ENCODE data around the gene ELF4.

Gene ELF4

DNA sequence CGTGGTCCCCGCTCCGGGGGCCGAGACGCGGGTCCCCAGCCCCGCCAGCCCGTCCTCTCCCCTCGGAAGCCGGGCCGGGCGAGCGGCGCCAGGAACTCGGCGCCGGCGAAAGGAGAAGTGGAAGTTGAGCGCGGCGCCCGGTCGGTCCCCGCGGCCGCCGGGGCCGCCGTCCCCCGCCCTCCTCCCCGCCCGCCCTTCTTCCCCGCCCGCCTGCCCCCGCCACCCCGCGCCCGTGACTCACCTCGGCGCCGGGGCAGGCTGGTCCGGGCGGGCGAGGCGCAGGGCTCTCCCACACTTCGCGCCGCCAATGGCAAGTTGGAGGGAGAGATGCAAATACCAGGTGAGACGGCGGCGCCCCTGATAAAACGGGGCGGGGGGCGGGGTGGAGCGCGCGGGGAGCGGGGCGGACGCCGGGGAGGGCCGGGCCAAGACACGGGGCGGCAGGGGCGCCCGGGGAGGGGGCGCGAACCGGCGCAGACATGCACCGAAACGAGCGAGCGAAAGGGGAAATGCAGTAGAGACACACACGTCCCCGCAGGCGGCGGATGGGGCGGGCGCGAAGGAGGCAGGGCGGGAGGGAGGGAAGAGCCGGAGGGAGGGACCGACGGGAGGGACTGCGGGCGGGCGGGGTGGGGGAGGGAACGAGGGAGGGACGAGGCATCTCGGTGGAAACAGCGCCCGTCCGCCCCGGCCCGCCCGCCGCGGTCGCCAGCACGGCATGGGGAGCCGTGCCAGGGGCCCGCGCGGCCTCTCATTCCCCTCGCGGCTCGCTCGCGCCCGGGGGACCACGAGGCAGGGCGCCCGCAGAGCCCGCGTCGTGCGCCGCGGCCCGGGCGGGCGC, at the start of gene ELF4:
Gene ELF4 (minus strand): TSS at position 119 of the 841 bp plus-strand sequence. CDS start 29,167 bp downstream, outside the sequence.
- Histone ChIP-seq H3K4me1 (ENCODE audit: control insufficient read depth, insufficient read depth, low read length) (peaks cover 27% of the 10 kb centered on the region), H3K36me3 (ENCODE audit: control insufficient read depth, insufficient read depth, low read length) (no peaks in the 10 kb centered on the region), H3K9me3 (ENCODE audit: control insufficient read depth, low read length) (no peaks in the 10 kb centered on the region), H3K27me3 (ENCODE audit: control insufficient read depth, insufficient read depth, low read length) (no peaks in the 10 kb centered on the region), H3K4me3 (ENCODE audit: low read length) (peak within 1 kb of the TSS; percentile 60), H3K9ac (ENCODE audit: low read length) (peak within 1 kb of the TSS; percentile 88)

DNA sequence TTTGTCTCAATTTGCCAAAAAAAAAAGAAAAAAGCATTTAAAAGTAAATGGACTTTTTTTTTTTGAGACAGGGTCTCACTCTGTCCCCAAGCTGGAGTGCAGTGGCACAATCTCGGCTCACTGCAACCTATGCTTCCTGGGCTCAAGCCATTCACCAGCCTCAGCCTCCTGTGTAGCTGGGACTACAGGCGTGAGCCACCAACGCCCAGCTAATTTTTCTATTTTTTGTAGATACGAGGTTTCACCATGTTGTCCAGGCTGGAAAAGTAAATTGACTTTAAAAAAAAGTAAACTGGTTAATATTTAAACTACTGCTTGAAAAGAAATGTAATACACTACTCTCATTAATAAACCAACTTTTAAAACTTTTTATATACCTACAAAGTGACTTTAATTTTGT, 49.5 kb upstream of the ELF4 start:
- peaks cover 5% of the 10 kb centered on the region for H3K4me1 ChIP-seq (ENCODE audit: control insufficient read depth, insufficient read depth, low read length)
- H3K4me3 ChIP-seq (ENCODE audit: low read length): no peak overlapping the region
- no peaks in the 10 kb centered on the region for H3K36me3 ChIP-seq (ENCODE audit: control insufficient read depth, insufficient read depth, low read length)
- H3K27me3 ChIP-seq (ENCODE audit: control insufficient read depth, insufficient read depth, low read length): no peaks in the 10 kb centered on the region
- H3K9ac ChIP-seq (ENCODE audit: low read length): no peak overlapping the region
- no peaks in the 10 kb centered on the region for H3K9me3 ChIP-seq (ENCODE audit: control insufficient read depth, low read length)

DNA sequence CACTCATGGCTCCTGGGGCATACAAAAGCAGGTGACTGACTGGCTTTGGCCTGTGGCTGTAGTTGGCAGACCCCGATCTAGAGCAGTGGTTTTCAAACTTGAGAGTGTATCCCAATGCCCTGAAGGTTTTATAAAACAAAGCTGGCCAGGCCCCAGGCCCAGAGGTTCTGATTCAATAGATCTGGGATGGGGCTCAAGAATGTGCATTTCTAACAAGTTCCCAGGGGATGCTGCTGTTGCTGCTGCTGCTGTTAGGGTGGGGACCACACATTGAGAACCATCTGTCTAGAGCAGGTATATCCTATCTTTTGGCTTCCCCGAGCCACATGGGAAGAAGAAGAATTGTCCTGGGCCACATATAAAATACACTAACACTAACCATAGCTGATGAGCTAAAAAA, 48.0 kb upstream of the ELF4 start:
- Histone ChIP-seq H3K36me3 (ENCODE audit: control insufficient read depth, insufficient read depth, low read length) (no peaks in the 10 kb centered on the region), H3K4me1 (ENCODE audit: control insufficient read depth, insufficient read depth, low read length) (peaks cover 5% of the 10 kb centered on the region), H3K9ac (ENCODE audit: low read length) (no peak overlapping the region), H3K4me3 (ENCODE audit: low read length) (no peak overlapping the region), H3K9me3 (ENCODE audit: control insufficient read depth, low read length) (no peaks in the 10 kb centered on the region), H3K27me3 (ENCODE audit: control insufficient read depth, insufficient read depth, low read length) (no peaks in the 10 kb centered on the region)

DNA sequence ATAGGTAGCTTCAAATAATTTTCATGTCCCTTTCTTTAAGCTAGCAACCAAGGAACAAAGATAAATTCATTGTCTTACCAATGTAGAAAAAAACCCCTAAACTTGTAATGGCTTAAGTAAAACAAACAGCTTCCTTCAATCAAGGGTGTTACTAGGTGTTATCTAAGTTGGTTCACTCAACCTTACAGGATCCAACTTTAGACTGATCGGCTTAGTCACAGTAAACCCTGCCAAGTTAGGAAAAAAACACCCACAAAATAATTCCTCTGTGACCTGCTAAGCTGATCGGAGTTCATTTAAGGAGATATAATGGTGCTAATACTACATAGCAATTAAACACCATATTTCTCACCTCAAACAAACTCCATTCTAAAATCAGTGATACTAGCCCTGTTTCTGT, 45.3 kb upstream of the ELF4 start:
- no peaks in the 10 kb centered on the region for H3K27me3 ChIP-seq (ENCODE audit: control insufficient read depth, insufficient read depth, low read length)
- no peaks in the 10 kb centered on the region for H3K9me3 ChIP-seq (ENCODE audit: control insufficient read depth, low read length)
- no peaks in the 10 kb centered on the region for H3K36me3 ChIP-seq (ENCODE audit: control insufficient read depth, insufficient read depth, low read length)
- peaks cover 5% of the 10 kb centered on the region for H3K4me1 ChIP-seq (ENCODE audit: control insufficient read depth, insufficient read depth, low read length)
- H3K4me3 ChIP-seq (ENCODE audit: low read length): no peak overlapping the region
- H3K9ac ChIP-seq (ENCODE audit: low read length): no peak overlapping the region

DNA sequence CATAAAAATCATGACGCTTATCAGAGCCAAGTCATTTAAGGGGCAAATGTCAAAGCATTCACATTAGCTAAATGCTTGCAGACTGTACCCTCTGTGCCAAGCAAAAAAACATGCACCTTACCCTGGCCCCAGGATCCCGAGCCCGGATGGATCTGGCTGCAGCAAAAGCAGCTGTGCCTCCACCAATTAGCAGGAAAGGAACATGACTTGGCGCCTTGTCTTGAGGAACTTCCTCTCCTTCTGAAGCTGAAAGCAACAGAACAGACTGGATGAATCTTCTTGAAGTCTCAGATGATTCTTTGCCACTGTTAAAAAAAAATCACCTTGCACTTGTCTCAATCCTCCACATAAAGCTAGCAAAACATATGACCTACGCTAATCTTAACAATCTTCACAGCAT, 37.3 kb upstream of the ELF4 start:
- H3K4me3 ChIP-seq (ENCODE audit: low read length): no peak overlapping the region
- no peaks in the 10 kb centered on the region for H3K36me3 ChIP-seq (ENCODE audit: control insufficient read depth, insufficient read depth, low read length)

DNA sequence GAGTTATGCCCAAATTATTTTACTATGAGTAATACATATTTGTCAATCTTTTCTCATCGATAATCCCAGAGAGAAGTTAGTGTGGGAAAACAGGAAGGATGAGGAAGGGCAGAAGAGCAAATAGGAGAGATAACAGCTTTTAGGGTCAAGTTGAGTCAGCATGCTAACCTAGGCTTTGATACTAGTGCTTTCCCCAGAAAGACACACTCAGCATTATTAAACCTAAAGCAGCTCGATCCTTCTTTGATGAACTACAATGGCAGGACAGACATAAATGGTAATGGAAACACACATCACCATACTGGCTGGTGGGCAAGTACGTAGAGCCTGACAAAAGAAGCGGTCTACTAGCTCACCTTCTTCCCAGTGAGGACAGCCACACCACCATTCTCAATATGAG, 34.8 kb upstream of the ELF4 start:
- no peaks in the 10 kb centered on the region for H3K36me3 ChIP-seq (ENCODE audit: control insufficient read depth, insufficient read depth, low read length)
- H3K9me3 ChIP-seq (ENCODE audit: control insufficient read depth, low read length): no peaks in the 10 kb centered on the region
- no peak overlapping the region for H3K9ac ChIP-seq (ENCODE audit: low read length)
- H3K4me3 ChIP-seq (ENCODE audit: low read length): no peak overlapping the region
- no peaks in the 10 kb centered on the region for H3K27me3 ChIP-seq (ENCODE audit: control insufficient read depth, insufficient read depth, low read length)
- no peaks in the 10 kb centered on the region for H3K4me1 ChIP-seq (ENCODE audit: control insufficient read depth, insufficient read depth, low read length)

More for the DNA sequence above, 37.3 kb upstream of the ELF4 start:
- H3K9ac ChIP-seq (ENCODE audit: low read length): no peak overlapping the region
- H3K9me3 ChIP-seq (ENCODE audit: control insufficient read depth, low read length): no peaks in the 10 kb centered on the region
- no peaks in the 10 kb centered on the region for H3K4me1 ChIP-seq (ENCODE audit: control insufficient read depth, insufficient read depth, low read length)
- H3K27me3 ChIP-seq (ENCODE audit: control insufficient read depth, insufficient read depth, low read length): no peaks in the 10 kb centered on the region

DNA sequence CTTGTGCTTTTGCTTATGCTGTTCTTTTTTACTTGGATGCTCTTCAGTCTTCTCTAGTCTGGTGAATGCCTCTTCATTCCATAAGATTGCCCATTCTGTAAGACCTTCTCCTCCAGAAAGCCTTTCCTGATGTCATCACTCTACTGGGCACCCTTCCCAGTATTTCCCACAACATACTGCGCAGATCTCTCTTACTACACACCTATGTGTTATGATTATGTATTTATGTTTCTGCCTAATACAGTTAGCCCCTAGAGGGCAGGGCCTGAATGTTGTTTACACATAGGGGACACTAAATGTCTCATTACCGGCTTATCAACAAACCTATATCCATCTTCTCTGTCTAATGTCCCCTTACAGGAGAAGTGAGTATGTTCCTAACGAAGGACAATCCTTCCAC, 34.2 kb upstream of the ELF4 start:
- Histone ChIP-seq H3K27me3 (ENCODE audit: control insufficient read depth, insufficient read depth, low read length) (no peaks in the 10 kb centered on the region), H3K4me3 (ENCODE audit: low read length) (no peak overlapping the region), H3K4me1 (ENCODE audit: control insufficient read depth, insufficient read depth, low read length) (no peaks in the 10 kb centered on the region), H3K9ac (ENCODE audit: low read length) (no peak overlapping the region), H3K9me3 (ENCODE audit: control insufficient read depth, low read length) (no peaks in the 10 kb centered on the region), H3K36me3 (ENCODE audit: control insufficient read depth, insufficient read depth, low read length) (no peaks in the 10 kb centered on the region)

DNA sequence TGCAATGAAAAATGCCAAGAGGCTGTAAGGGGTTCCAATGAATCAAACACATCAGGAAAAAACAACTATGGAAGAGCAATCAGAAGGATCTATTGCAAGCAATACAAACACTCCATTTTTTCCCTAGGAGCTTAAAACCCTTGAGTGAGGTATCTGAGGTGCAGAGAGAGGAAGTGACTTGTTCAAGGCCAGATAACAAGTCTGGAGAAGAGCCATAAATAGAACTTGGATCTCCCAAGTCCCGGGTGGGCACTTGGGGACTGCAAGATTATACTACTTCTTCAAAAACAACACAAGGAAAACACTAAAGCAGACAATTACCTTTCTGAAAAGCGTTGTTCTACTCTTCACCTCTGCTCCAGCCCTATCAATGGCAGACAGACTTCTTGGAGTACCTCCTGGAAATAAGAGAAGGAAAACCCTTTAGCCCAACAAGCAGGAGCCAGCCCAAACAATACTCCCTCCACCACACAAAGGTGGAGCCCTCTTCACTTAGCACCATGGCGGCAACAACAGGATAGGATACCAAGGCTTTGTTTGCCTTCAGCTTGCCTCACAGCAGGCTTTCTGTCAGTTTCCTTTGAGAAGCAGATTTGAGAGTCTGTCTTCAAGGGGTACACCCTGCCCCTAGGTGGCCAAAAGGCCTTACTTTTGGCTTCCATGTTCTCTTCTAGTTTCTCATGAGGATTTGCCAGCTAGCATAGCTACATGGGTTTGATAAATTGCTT, 29.3 kb upstream of the ELF4 start:
- Histone ChIP-seq H3K36me3 (ENCODE audit: control insufficient read depth, insufficient read depth, low read length) (no peaks in the 10 kb centered on the region), H3K9me3 (ENCODE audit: control insufficient read depth, low read length) (no peaks in the 10 kb centered on the region), H3K4me1 (ENCODE audit: control insufficient read depth, insufficient read depth, low read length) (no peaks in the 10 kb centered on the region), H3K4me3 (ENCODE audit: low read length) (no peak overlapping the region), H3K27me3 (ENCODE audit: control insufficient read depth, insufficient read depth, low read length) (no peaks in the 10 kb centered on the region), H3K9ac (ENCODE audit: low read length) (no peak overlapping the region)

DNA sequence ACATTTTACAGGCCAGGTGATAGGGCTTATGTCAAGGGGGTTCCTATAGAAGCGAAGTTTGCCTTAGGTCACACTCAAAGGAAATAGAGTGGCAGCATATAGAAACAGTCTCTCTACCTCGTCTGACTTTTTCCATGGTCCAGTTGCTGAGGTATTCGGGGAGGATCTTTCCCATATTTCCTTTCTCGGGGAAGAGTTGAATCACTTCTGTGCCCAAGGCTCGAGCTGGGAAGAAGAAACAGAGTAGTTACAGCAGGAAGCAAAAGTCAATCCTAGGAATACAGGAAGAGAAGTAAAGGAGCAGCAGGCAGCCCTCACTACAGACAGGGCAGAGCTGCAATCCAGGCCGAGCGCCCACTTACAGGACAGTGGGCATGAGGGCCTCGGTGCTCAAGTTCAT, 26.7 kb upstream of the ELF4 start:
- Histone ChIP-seq H3K4me1 (ENCODE audit: control insufficient read depth, insufficient read depth, low read length) (no peaks in the 10 kb centered on the region), H3K36me3 (ENCODE audit: control insufficient read depth, insufficient read depth, low read length) (no peaks in the 10 kb centered on the region), H3K9me3 (ENCODE audit: control insufficient read depth, low read length) (no peaks in the 10 kb centered on the region), H3K4me3 (ENCODE audit: low read length) (no peak overlapping the region), H3K9ac (ENCODE audit: low read length) (no peak overlapping the region), H3K27me3 (ENCODE audit: control insufficient read depth, insufficient read depth, low read length) (no peaks in the 10 kb centered on the region)

DNA sequence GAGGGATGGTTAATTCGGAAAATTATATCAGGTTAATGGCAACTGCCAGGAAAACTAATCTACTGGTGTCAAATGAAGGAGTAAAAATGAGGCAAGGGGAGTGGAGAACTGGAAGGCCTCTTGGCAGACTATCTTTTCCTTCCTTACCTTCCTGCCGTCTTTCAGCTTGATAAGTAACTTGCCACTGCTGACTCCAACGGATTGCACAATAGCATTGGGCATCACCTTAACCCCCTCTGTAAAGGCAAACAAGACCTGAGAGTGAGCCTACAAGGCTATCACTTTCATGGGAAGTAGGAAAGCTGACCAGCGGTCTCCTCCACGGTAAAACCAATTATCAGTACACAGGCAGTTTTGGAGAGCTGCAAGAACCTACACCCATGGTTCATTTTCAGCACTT, 26.2 kb upstream of the ELF4 start:
- H3K9ac ChIP-seq (ENCODE audit: low read length): no peak overlapping the region
- H3K9me3 ChIP-seq (ENCODE audit: control insufficient read depth, low read length): no peaks in the 10 kb centered on the region
- no peaks in the 10 kb centered on the region for H3K27me3 ChIP-seq (ENCODE audit: control insufficient read depth, insufficient read depth, low read length)
- H3K4me3 ChIP-seq (ENCODE audit: low read length): no peak overlapping the region
- no peaks in the 10 kb centered on the region for H3K36me3 ChIP-seq (ENCODE audit: control insufficient read depth, insufficient read depth, low read length)
- no peaks in the 10 kb centered on the region for H3K4me1 ChIP-seq (ENCODE audit: control insufficient read depth, insufficient read depth, low read length)

DNA sequence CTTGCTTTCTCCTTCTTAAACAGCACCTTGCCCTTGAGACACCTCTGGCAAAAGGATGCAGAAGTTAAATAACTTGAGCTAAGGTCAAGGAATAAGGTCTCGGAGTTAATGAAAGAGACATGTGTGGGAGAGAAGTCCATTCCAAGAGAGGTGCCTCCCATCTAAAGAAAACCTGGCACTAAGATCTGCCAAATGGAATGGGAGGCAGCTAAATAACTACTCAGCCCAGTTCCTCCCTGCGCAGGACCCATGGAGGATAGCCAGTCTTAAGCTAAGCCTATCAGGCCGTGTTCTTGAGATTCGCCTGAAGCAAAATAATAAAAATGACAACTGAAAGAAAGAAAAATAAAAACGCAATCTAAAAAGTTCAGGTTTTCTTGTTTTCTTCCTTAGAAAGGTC, 20.7 kb upstream of the ELF4 start:
- Histone ChIP-seq H3K4me1 (ENCODE audit: control insufficient read depth, insufficient read depth, low read length) (peaks cover 1% of the 10 kb centered on the region), H3K36me3 (ENCODE audit: control insufficient read depth, insufficient read depth, low read length) (no peaks in the 10 kb centered on the region), H3K4me3 (ENCODE audit: low read length) (no peak overlapping the region), H3K9me3 (ENCODE audit: control insufficient read depth, low read length) (no peaks in the 10 kb centered on the region), H3K27me3 (ENCODE audit: control insufficient read depth, insufficient read depth, low read length) (no peaks in the 10 kb centered on the region), H3K9ac (ENCODE audit: low read length) (no peak overlapping the region)

DNA sequence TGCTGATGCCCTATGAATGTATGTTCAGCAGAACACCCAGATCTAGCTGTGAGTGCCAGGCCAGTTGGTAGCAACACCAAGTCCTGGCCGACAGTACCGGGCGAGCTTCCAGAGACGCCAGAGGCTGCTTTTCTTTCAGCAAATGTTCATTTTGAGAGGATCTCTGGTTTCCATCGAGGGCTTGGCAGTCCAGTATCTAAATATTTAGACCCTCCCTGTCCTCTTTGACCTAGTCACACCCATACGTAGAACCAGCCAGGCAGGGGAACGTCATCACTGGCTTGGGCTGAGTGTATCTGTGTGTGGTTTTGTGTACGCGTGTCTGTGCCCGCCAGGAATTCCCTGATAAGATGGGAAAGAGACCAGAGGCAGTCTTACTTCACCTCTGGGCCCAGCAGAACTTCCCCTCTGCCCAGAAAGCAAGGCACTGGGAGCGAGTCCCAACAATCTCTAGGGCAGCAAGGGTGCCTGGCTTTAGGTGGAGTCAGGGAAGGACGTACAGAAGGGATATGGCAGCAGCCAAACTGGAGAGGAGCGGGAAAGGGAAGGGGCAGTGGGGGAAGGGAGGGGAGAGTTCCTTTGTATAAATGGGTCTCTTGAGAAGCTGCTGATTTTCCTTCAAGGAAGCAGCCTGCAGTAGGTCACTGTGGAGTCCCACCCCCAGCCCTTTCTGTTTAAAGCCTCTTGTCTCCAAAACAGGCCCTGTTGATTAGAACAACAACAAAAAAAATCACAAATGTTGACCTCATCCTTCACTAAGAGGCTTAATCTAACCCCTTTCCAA, 15.0 kb upstream of the ELF4 start:
- Histone ChIP-seq H3K36me3 (ENCODE audit: control insufficient read depth, insufficient read depth, low read length) (no peaks in the 10 kb centered on the region), H3K4me3 (ENCODE audit: low read length) (no peak overlapping the region), H3K9ac (ENCODE audit: low read length) (peak overlapping the region; percentile 34), H3K4me1 (ENCODE audit: control insufficient read depth, insufficient read depth, low read length) (peaks cover 30% of the 10 kb centered on the region), H3K27me3 (ENCODE audit: control insufficient read depth, insufficient read depth, low read length) (no peaks in the 10 kb centered on the region), H3K9me3 (ENCODE audit: control insufficient read depth, low read length) (no peaks in the 10 kb centered on the region)
